MCF 10A (cell line): ENCODE results near the gene HS1BP3. TPM values are rescaled to one million over a fixed set of nuclear protein-coding genes. Genes with fewer than 3 reads are reported as not detected.

Experiments used
- BruUV-seq: library from RNA; stranded (reverse); fragments of 400-500 nt; replicated peaks from 2 replicates; lab custom pipeline; 2021; lab: Mats Ljungman, UMichigan
- CTCF ChIA-PET: fragments of 300-600 bp; sonication (Branson Sonifier 250); formaldehyde crosslinking; extraction: SDS; loops from one replicate; lab custom pipeline; 2021; ENCODE audit warnings: antibody characterized with exemption, inconsistent platforms; lab: Yijun Ruan, JAX
- POLR2A ChIA-PET: fragments of 300-600, 350-650 bp; sonication (Branson Sonifier 250); formaldehyde crosslinking; extraction: SDS; loops from one replicate; lab custom pipeline; 2020; ENCODE audit warnings: antibody characterized with exemption, inconsistent platforms; lab: Yijun Ruan, JAX
- DNase-seq: peaks from one replicate; pipeline ENCODE4 v3.0.0-alpha.2; 2018; ENCODE audit not compliant: unreplicated experiment
- H3K27ac Mint-ChIP-seq: one replicate; pipeline ENCODE4 v1.8.0; 2022; ENCODE audit warnings: mild to moderate bottlenecking, low read depth, mixed read lengths; ENCODE audit not compliant: unreplicated experiment
- H3K27me3 Mint-ChIP-seq: one replicate; pipeline ENCODE4 v1.8.0; 2022; ENCODE audit warnings: mixed read lengths; ENCODE audit not compliant: insufficient read depth, unreplicated experiment
- H3K36me3 Mint-ChIP-seq: one replicate; pipeline ENCODE4 v1.8.0; 2022; ENCODE audit warnings: mild to moderate bottlenecking, moderate library complexity, mixed read lengths; ENCODE audit not compliant: insufficient read depth, unreplicated experiment
- H3K4me1 Mint-ChIP-seq: one replicate; pipeline ENCODE4 v1.8.0; 2022; ENCODE audit warnings: mixed read lengths; ENCODE audit not compliant: insufficient read depth, unreplicated experiment
- H3K4me3 Mint-ChIP-seq: one replicate; pipeline ENCODE4 v1.8.0; 2022; ENCODE audit warnings: mild to moderate bottlenecking, moderate library complexity, mixed read lengths; ENCODE audit not compliant: unreplicated experiment
- H3K9me3 Mint-ChIP-seq: one replicate; pipeline ENCODE4 v1.8.0; 2022; ENCODE audit warnings: mixed read lengths; ENCODE audit not compliant: unreplicated experiment
- CTCF ChIP-seq: fragments of 200-600 bp; IDR thresholded peaks from one replicate; pipeline ENCODE4 v1.8.0; 2022; ENCODE audit warnings: antibody characterized with exemption, mild to moderate bottlenecking; ENCODE audit not compliant: unreplicated experiment
- intact Hi-C: fragments of 100-400 bp; cut with micrococcal nuclease; formaldehyde crosslinking; loops from 2 replicates; pipeline ENCODE4 v1.14.1; 2022
- total RNA-seq: library from RNA; stranded (reverse); gene quantifications from 2 replicates; pipeline ENCODE4 v1.2.3, GENCODE V29; 2022

The HS1BP3 gene
- total RNA-seq, 1 experiment from 2014 or later, result 10.0 TPM

- H3K36me3 Mint-ChIP-seq, result peaks cover 13% of the 10 kb centered on the region
- no peaks in the 10 kb centered on the region for H3K4me1 Mint-ChIP-seq
- ChIA-PET POLR2A (no interaction called here), CTCF (interaction anchor here (0.9 kb wide), 1 partner anchor 10 kb away, joined by 3 read pairs; no protein-coding TSS in a partner anchor)
- TF ChIP-seq CTCF, result no peak
- H3K27me3 Mint-ChIP-seq, result peaks cover 29% of the 10 kb centered on the region
- intact Hi-C loops, result no loop called here
- BruUV-seq, result no TSS peak
- H3K9me3 Mint-ChIP-seq, result no peaks in the 10 kb centered on the region
- H3K27ac Mint-ChIP-seq, result no peak overlapping the region
- no peak for DNase-seq
- H3K4me3 Mint-ChIP-seq, result no peak overlapping the region
Observed at GRCh38 chr2:20668451-20668850, 17.6 kb upstream of the HS1BP3 start.

- Mint-ChIP-seq H3K27ac (no peak overlapping the region), H3K36me3 (peaks cover 13% of the 10 kb centered on the region), H3K4me1 (no peaks in the 10 kb centered on the region), H3K4me3 (no peak overlapping the region), H3K27me3 (peaks cover 32% of the 10 kb centered on the region), H3K9me3 (no peaks in the 10 kb centered on the region)
- no peak for TF ChIP-seq CTCF
- BruUV-seq, result no TSS peak
- DNase-seq, result no peak
- CTCF ChIA-PET, result interaction anchor here (0.7 to 0.9 kb wide), 2 partner anchors 10 to 272 kb away, joined by 3 to 4 read pairs; no protein-coding TSS in a partner anchor
- intact Hi-C loops, result no loop called here
- POLR2A ChIA-PET, result no interaction called here
Observed at GRCh38 chr2:20667531-20668401, 16.9 kb upstream of the HS1BP3 start.

- H3K4me1 Mint-ChIP-seq, result no peaks in the 10 kb centered on the region
- no peak for TF ChIP-seq CTCF
- POLR2A ChIA-PET, result no interaction called here
- CTCF ChIA-PET, result interaction anchor here (0.7 to 1.3 kb wide), 3 partner anchors 12 to 294 kb away, joined by 3 to 4 read pairs (median 4); no protein-coding TSS in a partner anchor
- peaks cover 32% of the 10 kb centered on the region for H3K27me3 Mint-ChIP-seq
- H3K9me3 Mint-ChIP-seq, result no peaks in the 10 kb centered on the region
- BruUV-seq, result no TSS peak
- H3K36me3 Mint-ChIP-seq, result peaks cover 11% of the 10 kb centered on the region
- H3K4me3 Mint-ChIP-seq, result no peak overlapping the region
- DNase-seq, result no peak
- intact Hi-C loops, result no loop called here
- no peak overlapping the region for H3K27ac Mint-ChIP-seq
Observed at GRCh38 chr2:20667151-20667530, 16.2 kb upstream of the HS1BP3 start.

GRCh38 chr2:20666304-20667150, 15.6 kb upstream of the HS1BP3 start, which contains the start of gene GDF7:
Gene GDF7, plus strand, starts transcription at chr2:20667144. Its CDS starts 96 bp downstream, at chr2:20667240.
- Mint-ChIP-seq H3K9me3 (no peaks in the 10 kb centered on the region), H3K4me1 (no peaks in the 10 kb centered on the region), H3K27me3 (peaks cover 32% of the 10 kb centered on the region), H3K36me3 (peaks cover 6% of the 10 kb centered on the region), H3K27ac (no peak within 1 kb of the TSS), H3K4me3 (no peak within 1 kb of the TSS)
- TF ChIP-seq CTCF, result no peak
- BruUV-seq, result no TSS peak
- POLR2A ChIA-PET, result no interaction called here
- intact Hi-C loops, result no loop called here
- no peak for DNase-seq
- CTCF ChIA-PET, result interaction anchor here (0.7 to 8.0 kb wide), 5 partner anchors 8 to 363 kb away, joined by 3 to 127 read pairs (median 4); no protein-coding TSS in a partner anchor
